Neural progenitor cell (in vitro differentiated cells): Measurements from ENCODE around the gene FERMT3. TPM values are rescaled to one million over a fixed set of nuclear protein-coding genes. Genes with fewer than 3 reads are reported as not detected.
A peak's percentile ranks its signal among the peaks of the same experiment; 100 is the strongest.

Source experiments
- DNase-seq: peaks from one replicate; pipeline ENCODE4 v3.0.0-alpha.2; 2016; ENCODE audit warnings: low spot score
- H2AFZ ChIP-seq: fragments of 200-600 bp; sonication (generic); replicated peaks from 2 replicates; pipeline ENCODE4 v1.6.1; 2016; ENCODE audit warnings: antibody characterized with exemption
- H3F3A ChIP-seq: fragments of 200-600 bp; sonication (generic); 2 replicates; pipeline ENCODE4 v1.6.1; 2016; ENCODE audit warnings: antibody characterized with exemption, low read depth
- H3K27ac ChIP-seq: fragments of 200-600 bp; sonication (generic); 2 replicates; pipeline ENCODE4 v1.5.1; 2016; ENCODE audit warnings: mild to moderate bottlenecking
- H3K27me3 ChIP-seq: fragments of 200-600 bp; sonication (generic); 2 replicates; pipeline ENCODE4 v1.6.1; 2016; ENCODE audit warnings: mild to moderate bottlenecking, moderate library complexity
- H3K36me3 ChIP-seq: fragments of 200-600 bp; sonication (generic); 2 replicates; pipeline ENCODE4 v1.5.1; 2016
- H3K4me1 ChIP-seq: fragments of 200-600 bp; sonication (generic); 2 replicates; pipeline ENCODE4 v1.6.1; 2016; ENCODE audit warnings: mixed run types
- H3K4me2 ChIP-seq: fragments of 200-600 bp; sonication (generic); 2 replicates; pipeline ENCODE4 v1.6.1; 2016
- H3K4me3 ChIP-seq: fragments of 200-600 bp; sonication (generic); 2 replicates; pipeline ENCODE4 v1.5.1; 2016
- H3K79me2 ChIP-seq: fragments of 200-600 bp; sonication (generic); 2 replicates; pipeline ENCODE4 v1.6.1; 2016; ENCODE audit warnings: low read depth
- H3K9ac ChIP-seq: fragments of 200-600 bp; sonication (generic); 2 replicates; pipeline ENCODE4 v1.6.1; 2016
- H3K9me3 ChIP-seq: fragments of 200-600 bp; sonication (generic); 2 replicates; pipeline ENCODE4 v1.5.1; 2016; ENCODE audit warnings: low read depth
- H4K20me1 ChIP-seq: fragments of 200-600 bp; sonication (generic); 2 replicates; pipeline ENCODE4 v1.6.1; 2016; ENCODE audit warnings: low read depth
- H3K27ac Mint-ChIP-seq: 3 replicates; pipeline ENCODE4 v1.8.0; 2021; ENCODE audit warnings: mixed read lengths
- H3K27me3 Mint-ChIP-seq: 2 replicates; pipeline ENCODE4 v1.8.0; 2022; ENCODE audit warnings: low read depth, mild to moderate bottlenecking, inconsistent platforms, moderate library complexity, mixed read lengths; ENCODE audit not compliant: insufficient read depth
- H3K36me3 Mint-ChIP-seq: 3 replicates; pipeline ENCODE4 v1.8.0; 2021; ENCODE audit warnings: mixed read lengths
- H3K4me1 Mint-ChIP-seq: 3 replicates; pipeline ENCODE4 v1.8.0; 2021; ENCODE audit warnings: mixed read lengths
- H3K4me3 Mint-ChIP-seq: 3 replicates; pipeline ENCODE4 v1.8.0; 2021; ENCODE audit warnings: mild to moderate bottlenecking, moderate library complexity, mixed read lengths
- H3K9me3 Mint-ChIP-seq: 3 replicates; pipeline ENCODE4 v1.8.0; 2020; ENCODE audit warnings: mixed read lengths
- CTCF ChIP-seq: fragments of 200-600 bp; sonication (generic); IDR thresholded peaks from 2 replicates; pipeline ENCODE4 v1.5.1; 2017; ENCODE audit warnings: antibody characterized with exemption, mild to moderate bottlenecking
- EZH2 ChIP-seq: fragments of 200-600 bp; sonication (generic); IDR thresholded peaks from 2 replicates; pipeline ENCODE4 v1.6.1; 2017; ENCODE audit warnings: antibody characterized with exemption, mild to moderate bottlenecking, moderate library complexity
- EZH2phosphoT487 ChIP-seq: fragments of 200-600 bp; sonication (generic); IDR thresholded peaks from 2 replicates; pipeline ENCODE4 v1.6.1; 2017; ENCODE audit warnings: antibody characterized with exemption
- total RNA-seq: library from RNA; depleted of rRNA; stranded (reverse); fragments of >200 nt; gene quantifications from 2 replicates; pipeline ENCODE4 v1.2.3, GENCODE V29; 2015; ENCODE audit warnings: low replicate concordance

Gene FERMT3
- total RNA-seq, 1 donor from 2014 or later = not detected

- H4K20me1 ChIP-seq = peaks cover 52% of the 10 kb centered on the region
- DNase-seq = peak; percentile 0
- peaks cover 13% of the 10 kb centered on the region for H3K4me1 Mint-ChIP-seq
- no peaks in the 10 kb centered on the region for H3K9me3 Mint-ChIP-seq
- peaks cover 36% of the 10 kb centered on the region for H3K36me3 Mint-ChIP-seq
- H3F3A ChIP-seq = peaks cover 40% of the 10 kb centered on the region
- H2AFZ ChIP-seq = no peak overlapping the region
- peak overlapping the region; percentile 78 for H3K27ac ChIP-seq
- no peaks in the 10 kb centered on the region for H3K27me3 ChIP-seq
- H3K4me2 ChIP-seq = peak overlapping the region; percentile 8
- no peaks in the 10 kb centered on the region for H3K9me3 ChIP-seq
- H3K27ac Mint-ChIP-seq = peak overlapping the region; percentile 74
- no peak overlapping the region for H3K4me3 ChIP-seq
- peaks cover 1% of the 10 kb centered on the region for H3K36me3 ChIP-seq
- no peak overlapping the region for H3K4me3 Mint-ChIP-seq
- peaks cover 8% of the 10 kb centered on the region for H3K4me1 ChIP-seq
- H3K9ac ChIP-seq = no peak overlapping the region
- H3K79me2 ChIP-seq = no peaks in the 10 kb centered on the region
- TF ChIP-seq CTCF (no peak), EZH2phosphoT487 (no peak), EZH2 (no peak)
- no peaks in the 10 kb centered on the region for H3K27me3 Mint-ChIP-seq
Measured at GRCh38 chr11:64202992-64203391, 3.5 kb upstream of the FERMT3 start.

DNA sequence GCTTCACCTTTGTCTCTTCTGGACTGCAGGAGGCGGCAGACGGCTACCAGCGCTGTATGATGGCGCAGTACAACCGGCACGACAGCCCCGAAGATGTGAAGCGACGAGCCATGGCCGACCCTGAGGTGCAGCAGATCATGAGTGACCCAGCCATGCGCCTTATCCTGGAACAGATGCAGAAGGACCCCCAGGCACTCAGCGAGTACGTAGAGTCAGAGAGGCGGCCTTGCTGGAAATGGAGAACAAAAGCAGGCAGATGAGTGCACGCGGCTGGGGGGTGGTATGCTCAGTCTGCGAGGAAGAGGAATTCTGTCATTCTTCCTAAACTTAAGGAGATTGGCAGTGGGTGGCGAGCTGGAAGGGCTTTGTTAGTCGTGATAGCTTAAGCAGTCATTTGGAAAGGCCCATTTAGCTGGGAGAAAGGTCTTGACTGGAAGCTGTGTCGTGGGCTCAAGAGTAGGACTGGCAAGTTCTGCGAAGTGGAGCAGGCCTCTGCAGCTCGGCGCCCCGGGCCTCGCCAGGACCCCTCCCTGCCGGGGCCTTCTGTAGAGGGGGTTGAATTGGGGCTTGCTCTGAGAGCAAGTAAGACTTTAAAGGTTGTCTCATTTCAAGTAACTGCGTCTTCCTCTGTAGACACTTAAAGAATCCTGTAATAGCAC lies 3.0 kb upstream of the FERMT3 start:
- no peaks in the 10 kb centered on the region for H3K36me3 ChIP-seq
- peak overlapping the region; percentile 46 for H3K4me3 Mint-ChIP-seq

GRCh38 chr11:64204080-64204440 lies 2.5 kb upstream of the FERMT3 start:
- Histone ChIP-seq H3K79me2 (no peaks in the 10 kb centered on the region), H3F3A (peaks cover 40% of the 10 kb centered on the region), H3K36me3 (no peaks in the 10 kb centered on the region), H3K4me2 (no peak overlapping the region), H3K9ac (no peak overlapping the region), H3K27ac (peak overlapping the region; percentile 78), H3K9me3 (no peaks in the 10 kb centered on the region), H2AFZ (no peak overlapping the region), H3K4me3 (no peak overlapping the region), H3K4me1 (peaks cover 8% of the 10 kb centered on the region), H3K27me3 (no peaks in the 10 kb centered on the region), H4K20me1 (peaks cover 52% of the 10 kb centered on the region)
- H3K27ac Mint-ChIP-seq = no peak overlapping the region
- H3K27me3 Mint-ChIP-seq = peaks cover 4% of the 10 kb centered on the region
- TF ChIP-seq CTCF (no peak), EZH2phosphoT487 (no peak), EZH2 (no peak)
- H3K4me1 Mint-ChIP-seq = peaks cover 13% of the 10 kb centered on the region
- peaks cover 34% of the 10 kb centered on the region for H3K36me3 Mint-ChIP-seq
- no peak for DNase-seq
- peak overlapping the region; percentile 46 for H3K4me3 Mint-ChIP-seq
- no peaks in the 10 kb centered on the region for H3K9me3 Mint-ChIP-seq

More for the DNA sequence above, 3.0 kb upstream of the FERMT3 start:
- peaks cover 35% of the 10 kb centered on the region for H3K36me3 Mint-ChIP-seq
- Histone ChIP-seq H3K4me2 (peak overlapping the region; percentile 8), H3K27me3 (no peaks in the 10 kb centered on the region), H3K79me2 (no peaks in the 10 kb centered on the region), H3F3A (peaks cover 40% of the 10 kb centered on the region), H3K4me1 (peaks cover 8% of the 10 kb centered on the region), H3K9me3 (no peaks in the 10 kb centered on the region), H3K4me3 (no peak overlapping the region), H3K9ac (no peak overlapping the region), H2AFZ (no peak overlapping the region), H4K20me1 (peaks cover 52% of the 10 kb centered on the region), H3K27ac (peak overlapping the region; percentile 78)
- peaks cover 13% of the 10 kb centered on the region for H3K4me1 Mint-ChIP-seq
- peak; percentile 70 for DNase-seq
- no peaks in the 10 kb centered on the region for H3K9me3 Mint-ChIP-seq
- H3K27me3 Mint-ChIP-seq = no peaks in the 10 kb centered on the region
- H3K27ac Mint-ChIP-seq = peak overlapping the region; percentile 74
- no peak for TF ChIP-seq EZH2phosphoT487
- TF ChIP-seq CTCF = no peak
- no peak for TF ChIP-seq EZH2
